Measurements from ENCODE around the gene AP2A2.

DNA sequence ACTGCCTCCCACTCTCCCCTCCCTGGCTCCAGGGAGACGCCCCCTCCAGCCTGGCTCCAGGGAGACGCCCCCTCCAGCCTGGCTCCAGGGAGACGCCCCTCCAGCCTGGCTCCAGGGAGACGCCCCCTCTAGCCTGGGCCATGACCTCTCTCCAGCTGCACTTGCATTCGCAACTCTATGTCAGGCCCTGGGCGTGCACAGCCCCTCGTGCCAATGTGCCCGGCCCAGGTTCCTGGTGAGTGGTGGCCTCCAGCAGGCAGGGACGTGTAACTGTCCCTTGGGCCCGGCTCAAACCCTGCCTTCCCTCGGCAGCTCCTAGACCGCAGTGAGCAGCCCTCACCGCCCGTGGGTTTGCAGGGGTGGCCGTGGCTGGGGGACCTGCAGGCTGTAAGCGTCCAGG, 104.0 kb downstream of the AP2A2 start:
- TF ChIP-seq, protein P1, sequence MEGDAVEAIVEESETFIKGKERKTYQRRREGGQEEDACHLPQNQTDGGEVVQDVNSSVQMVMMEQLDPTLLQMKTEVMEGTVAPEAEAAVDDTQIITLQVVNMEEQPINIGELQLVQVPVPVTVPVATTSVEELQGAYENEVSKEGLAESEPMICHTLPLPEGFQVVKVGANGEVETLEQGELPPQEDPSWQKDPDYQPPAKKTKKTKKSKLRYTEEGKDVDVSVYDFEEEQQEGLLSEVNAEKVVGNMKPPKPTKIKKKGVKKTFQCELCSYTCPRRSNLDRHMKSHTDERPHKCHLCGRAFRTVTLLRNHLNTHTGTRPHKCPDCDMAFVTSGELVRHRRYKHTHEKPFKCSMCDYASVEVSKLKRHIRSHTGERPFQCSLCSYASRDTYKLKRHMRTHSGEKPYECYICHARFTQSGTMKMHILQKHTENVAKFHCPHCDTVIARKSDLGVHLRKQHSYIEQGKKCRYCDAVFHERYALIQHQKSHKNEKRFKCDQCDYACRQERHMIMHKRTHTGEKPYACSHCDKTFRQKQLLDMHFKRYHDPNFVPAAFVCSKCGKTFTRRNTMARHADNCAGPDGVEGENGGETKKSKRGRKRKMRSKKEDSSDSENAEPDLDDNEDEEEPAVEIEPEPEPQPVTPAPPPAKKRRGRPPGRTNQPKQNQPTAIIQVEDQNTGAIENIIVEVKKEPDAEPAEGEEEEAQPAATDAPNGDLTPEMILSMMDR (IDR thresholded peaks at IDR 0.05; ENCODE audit: low read depth, low read length, poor library complexity, severe bottlenecking) = no peak
- TF ChIP-seq EZH2phosphoT487 (IDR thresholded peaks at IDR 0.05; ENCODE audit: borderline replicate concordance, low read length) = no peak
